GM18507 (cell line): ENCODE results near the gene SLC43A1.

Experiments
- DNase-seq: peaks from one replicate; pipeline ENCODE4 v3.0.0; 2011; ENCODE audit warnings: low read depth; ENCODE audit not compliant: insufficient read length; ENCODE audit errors: extremely low spot score
- FAIRE-seq: peaks from 2 replicates; lab custom pipeline; 2011; peaks lifted over from hg19 to GRCh38; lab: Jason Lieb, UNC

The SLC43A1 gene

DNA sequence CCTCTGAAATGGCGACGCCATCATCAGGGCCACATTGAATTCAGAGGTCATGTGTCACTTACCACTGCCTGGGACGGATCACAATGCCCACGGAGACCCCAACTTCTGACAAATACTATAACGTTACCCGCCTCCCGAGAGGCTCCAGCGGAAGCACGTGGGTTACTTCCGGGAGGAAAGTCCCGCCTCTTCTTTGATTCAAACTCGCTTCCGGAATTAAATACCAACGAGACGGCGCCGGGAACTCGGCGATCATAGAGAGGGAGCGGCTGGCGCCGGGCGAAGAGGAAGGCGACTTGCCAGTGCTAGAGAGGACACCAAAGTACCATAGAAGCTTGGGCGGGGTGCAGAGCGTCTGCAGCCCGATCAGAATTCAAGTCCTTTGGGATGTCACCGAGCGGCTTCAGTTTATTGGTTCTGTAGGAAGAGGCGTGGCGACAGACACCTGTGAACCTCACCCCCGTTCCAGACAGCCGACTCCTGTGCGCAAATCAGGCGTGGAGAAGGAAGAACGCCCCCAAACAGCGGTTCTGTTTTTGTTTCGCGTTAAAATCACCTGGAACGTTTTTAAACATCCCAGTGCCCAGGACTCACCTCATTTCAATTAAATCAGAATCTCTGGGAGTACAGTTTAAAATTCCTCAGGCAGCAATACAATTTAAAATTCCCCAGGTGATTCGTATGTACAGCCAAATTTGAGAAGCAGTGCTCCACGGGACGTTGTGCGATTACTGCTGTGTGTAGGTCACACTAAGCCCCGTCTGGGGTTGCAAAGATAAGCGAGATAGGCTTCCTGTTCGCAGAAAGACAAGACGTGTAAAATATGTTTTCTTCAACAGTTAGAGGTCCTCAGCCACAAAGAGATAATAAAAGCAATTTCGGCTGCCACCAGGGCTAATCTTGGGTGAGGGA lies 15.3 kb upstream of the SLC43A1 start, which contains the start of gene TIMM10:
TSS of gene TIMM10 (minus strand) at position 159 of the 912 bp plus-strand sequence. CDS start 565 bp downstream, outside the sequence.
- DNase-seq: peak; percentile 87
- peak; percentile 95 for FAIRE-seq

DNA sequence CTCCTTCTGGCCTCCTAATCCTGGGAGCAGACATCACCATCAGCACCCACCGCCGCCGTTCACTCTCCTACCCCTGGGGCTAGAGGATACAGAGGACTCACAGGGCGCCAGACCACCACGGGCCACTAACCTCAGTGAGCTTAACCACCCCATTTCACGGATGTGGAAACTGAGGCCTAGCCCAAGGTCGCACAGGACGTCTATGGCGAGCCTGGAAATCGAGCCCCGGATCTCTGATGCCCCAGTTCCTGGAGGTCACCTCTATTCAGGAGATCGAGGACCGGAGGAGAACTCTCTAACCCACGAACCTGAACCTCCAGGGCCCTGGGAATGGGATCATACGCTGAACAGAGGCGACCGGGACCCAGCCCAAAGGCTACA lies 14.7 kb upstream of the SLC43A1 start:
- FAIRE-seq (no peak), DNase-seq (no peak)

DNA sequence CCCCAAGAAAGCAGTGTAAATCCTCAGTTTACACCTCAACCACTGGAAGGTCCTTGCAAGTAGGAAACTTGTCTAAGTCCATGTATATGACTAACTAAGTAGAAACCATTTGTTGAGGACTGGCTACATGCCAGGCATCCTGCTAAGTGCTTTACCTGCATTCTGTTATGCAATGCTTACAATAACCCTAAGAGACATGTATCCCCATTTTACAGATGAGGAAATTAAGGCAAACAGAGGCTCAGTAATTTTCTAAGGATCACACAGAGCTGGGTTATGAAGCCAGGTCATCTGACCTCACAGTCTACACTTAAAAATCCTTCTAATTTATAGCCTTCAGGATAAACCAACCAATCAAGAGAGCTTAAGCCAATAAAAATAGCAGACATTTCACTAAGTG lies 13.5 kb upstream of the SLC43A1 start:
- FAIRE-seq (no peak), DNase-seq (no peak)

DNA sequence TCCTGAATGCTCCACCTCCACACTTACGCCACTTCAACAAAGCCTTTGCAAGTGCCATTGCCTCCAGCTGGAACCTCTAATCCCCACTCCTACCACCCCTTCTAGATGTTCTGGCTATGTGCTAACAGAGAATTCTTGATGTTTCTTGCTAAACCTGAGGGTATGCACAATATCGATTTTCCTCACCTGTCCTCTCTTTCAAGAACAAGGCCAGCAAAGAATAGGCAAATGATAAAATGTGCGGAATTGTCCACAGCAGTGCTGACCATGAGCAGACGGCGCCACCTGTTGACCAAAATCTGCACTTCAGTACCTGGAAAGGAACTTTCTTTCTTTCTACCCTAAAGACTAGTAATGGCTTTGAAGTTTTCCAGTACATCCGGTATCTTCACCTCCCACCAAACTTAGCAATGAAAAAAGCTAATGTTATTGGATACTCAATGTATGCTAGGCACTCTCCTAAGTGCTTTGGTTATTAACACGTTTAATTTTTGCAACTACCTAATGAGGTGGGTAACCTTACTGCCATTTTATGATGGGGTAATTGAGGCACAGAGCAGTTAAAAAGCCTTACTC lies 11.6 kb upstream of the SLC43A1 start:
- no peak for DNase-seq
- FAIRE-seq: peak; percentile 78

DNA sequence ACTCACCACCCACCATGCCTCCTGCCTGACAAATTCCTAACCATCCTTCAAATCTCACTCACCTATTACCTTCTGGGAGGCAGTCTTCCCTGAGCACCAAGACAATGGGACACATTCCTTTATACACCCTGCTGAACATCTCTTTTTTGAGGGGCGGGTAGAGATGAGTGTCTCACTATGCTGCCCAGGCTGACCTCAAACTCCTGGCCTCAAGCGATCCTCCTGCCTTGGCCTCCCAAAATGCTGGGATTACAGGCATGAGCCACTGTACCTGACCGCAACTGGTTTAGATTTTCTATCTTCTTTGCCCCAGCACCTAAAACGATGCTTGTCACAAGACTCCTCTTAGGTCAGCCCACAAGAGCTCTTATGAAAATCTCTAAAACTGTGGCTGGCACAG lies 7.9 kb upstream of the SLC43A1 start:
- FAIRE-seq (no peak), DNase-seq (no peak)

DNA sequence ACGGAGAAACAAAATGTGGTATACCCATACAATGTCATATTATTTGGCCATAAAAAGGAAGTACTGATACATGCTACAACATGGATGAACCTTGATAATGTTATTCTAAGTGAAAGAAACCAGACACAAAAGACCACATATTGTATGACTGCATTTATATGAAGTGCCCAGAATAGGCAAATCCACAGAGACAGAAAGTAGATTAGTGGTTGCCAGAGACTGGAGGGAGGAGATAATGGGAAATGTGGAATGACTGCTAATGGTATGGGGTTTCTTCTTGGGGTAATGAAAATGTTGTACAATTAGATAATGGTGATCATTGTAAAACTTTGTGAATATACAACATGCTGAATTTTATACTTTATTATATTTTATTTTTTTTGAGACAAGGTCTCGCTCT lies 5.6 kb upstream of the SLC43A1 start:
- no peak for DNase-seq
- no peak for FAIRE-seq

DNA sequence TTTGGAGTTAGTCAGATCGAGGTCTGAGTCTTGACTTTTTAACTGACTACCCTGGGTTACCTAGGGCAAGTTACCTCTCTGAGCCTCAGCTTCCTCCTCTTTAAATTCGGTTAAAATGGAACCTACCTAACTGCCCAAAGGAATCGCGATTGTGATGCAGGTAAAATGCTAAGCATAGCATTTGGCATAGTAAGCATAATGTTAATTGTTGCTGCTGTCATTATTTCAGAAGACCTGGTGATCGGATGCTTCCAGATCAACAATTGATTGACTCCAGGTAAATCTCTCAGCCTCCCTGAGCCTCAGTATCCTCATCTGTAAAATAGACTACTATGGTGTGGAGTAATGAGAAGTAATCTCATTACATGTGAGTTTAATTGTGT lies 550 bp upstream of the SLC43A1 start:
- no peak for FAIRE-seq
- no peak for DNase-seq

DNA sequence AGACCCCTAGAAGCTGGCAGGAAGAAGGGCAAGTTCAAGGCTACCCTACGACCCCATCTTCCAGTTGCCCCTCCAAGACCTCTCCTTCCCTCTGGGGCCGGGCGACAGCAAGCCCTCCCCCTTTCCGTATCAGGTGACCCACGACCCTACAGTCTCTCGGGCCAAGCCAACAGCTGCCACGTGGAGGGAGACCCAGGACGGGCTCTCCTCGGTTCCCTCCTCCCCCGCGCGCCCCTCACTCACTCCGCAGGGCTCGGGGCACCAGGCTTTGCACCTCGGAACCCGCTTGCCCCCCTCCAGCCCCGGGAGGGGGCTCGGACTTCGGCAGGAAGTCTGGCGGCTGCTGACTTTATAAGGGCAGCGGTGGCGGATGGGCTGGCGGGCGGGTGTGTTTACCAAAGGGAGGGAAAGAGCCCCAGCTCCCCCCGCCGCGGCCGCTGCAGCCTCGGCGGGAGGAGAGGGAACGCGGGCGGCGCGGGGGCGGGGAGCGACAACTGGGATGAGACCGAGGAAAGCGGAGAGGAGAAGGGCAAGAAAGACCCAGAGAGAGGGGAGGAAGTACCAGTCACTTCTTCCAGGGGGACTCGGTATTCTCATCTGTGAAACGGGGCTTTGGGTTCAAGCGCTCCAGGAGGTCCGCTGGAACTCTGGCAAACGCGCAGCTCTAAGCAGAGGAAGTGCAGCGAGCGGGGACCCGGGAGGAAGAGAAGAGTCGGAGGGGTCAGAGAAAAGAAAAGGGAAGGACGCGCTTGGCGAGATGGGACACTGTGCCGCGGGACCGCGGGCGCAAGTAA lies 767 bp downstream of the SLC43A1 start:
- FAIRE-seq: peak; percentile 18
- DNase-seq: no peak

DNA sequence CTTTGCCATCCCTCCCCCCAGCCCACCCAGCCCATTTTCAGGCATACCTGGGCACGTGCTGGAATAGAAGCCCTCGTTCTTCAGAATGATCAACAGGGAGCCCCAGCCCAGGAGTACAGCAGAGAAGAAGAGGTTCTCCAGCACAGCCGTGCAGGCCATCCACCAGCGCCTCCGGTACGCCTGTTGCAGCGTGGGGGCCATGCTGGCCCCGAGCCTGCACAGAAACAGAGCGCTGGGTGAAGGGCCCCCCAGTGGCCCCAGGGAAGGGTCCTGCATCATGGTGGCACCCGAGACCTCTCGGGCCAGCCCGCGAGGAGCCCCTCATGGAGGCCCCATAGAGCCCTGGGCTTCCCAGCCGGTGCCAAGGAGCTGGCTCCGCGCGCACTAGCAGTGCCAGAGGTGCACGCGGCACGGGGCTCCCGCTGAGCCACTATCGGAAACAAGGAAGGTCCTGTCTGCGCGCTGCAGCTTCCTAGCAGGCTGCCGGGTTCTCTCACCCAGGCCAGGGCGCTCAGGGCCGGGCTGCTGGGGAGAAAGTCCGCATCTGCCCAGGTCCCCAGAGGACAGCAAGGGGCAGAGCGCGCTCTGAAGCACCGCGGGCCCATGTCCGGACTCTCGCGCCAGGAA lies 1.5 kb downstream of the SLC43A1 start:
- DNase-seq: no peak
- peak; percentile 24 for FAIRE-seq

DNA sequence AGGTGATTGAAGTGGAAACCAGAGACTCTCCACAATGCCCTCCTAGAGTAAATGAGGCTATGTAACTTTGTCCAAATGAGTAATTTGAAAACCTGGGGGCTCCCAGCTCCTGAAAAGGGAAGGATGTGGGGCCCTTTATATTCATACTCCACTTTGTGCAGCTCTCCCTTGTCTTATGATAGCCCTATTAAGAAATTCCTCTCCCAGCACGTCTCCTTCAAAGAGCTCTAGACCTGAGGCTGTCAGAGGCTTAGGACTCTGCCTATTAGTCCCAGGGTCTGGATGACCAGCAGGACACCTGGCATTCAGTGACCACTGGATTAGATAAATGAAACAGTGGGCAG lies 2.1 kb downstream of the SLC43A1 start:
- DNase-seq (no peak), FAIRE-seq (no peak)

DNA sequence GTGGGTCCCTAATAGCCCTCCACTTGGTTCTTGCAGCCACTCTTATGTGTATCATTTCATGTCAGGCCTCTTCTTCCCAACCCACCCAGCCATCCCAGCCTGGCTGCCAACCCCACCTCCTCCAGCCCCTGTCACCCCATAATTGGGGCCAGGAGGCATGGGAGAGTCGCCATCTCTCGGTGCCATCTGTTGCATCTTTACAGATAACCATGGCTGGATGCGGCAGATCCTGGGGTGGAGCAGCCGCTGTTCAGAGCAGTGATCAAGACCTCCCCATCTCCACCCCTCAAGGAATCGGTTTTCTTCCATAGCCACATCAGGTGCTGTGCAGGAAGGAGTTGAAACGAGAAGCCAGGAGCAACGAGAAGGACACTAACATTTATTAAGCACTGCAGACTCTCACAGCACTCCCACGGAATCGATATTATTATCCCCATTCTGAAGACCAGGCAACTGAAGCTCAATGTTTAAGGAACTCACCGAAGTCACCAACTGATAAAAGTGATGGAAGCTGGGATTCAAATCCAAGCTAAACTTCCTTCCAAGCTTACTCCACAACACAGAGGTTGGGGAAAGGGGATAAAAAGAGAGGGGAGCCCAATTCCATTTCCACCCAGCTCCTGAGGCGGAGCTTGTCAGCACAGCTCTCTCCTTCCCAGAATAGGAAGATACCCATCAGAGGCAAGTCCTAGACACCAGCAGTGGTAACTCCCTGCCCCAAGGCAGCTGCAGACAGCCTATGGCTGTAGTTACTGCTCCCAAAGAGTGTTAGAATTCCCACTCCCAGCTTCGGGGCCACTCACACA lies 2.7 kb downstream of the SLC43A1 start:
- FAIRE-seq (no peak), DNase-seq (no peak)

DNA sequence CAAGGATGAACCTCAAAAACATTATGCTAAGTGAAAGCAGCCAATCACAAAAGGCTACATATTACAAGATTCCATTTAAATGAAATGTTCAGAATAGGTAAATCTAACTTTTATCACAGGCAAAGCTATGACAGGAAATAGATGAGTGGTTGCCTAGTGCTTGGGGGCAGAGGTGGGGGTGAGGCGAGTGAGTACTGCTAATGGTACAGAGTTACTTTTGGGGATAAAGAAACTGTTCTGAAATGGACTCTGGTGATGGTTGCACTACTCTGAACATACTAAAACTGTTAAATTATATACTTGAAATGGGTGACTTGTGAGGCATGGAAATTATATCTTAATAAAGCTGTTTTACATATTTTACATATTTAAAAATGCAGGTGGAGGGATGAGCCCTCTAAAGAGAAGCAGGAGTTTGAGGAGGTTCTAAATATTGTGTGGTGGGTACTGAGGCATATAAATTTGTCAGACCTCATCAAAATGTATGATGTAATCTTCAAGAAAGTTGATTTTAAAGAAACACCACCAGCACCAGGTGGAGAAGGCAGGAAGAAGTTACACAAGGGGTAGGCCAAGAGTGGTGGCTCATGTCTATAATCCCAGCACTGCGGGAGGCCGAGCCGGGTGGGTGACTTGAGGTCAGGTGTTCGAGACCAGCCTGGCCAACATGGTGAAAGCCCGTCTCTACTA lies 3.6 kb downstream of the SLC43A1 start:
- FAIRE-seq: no peak
- DNase-seq: no peak

DNA sequence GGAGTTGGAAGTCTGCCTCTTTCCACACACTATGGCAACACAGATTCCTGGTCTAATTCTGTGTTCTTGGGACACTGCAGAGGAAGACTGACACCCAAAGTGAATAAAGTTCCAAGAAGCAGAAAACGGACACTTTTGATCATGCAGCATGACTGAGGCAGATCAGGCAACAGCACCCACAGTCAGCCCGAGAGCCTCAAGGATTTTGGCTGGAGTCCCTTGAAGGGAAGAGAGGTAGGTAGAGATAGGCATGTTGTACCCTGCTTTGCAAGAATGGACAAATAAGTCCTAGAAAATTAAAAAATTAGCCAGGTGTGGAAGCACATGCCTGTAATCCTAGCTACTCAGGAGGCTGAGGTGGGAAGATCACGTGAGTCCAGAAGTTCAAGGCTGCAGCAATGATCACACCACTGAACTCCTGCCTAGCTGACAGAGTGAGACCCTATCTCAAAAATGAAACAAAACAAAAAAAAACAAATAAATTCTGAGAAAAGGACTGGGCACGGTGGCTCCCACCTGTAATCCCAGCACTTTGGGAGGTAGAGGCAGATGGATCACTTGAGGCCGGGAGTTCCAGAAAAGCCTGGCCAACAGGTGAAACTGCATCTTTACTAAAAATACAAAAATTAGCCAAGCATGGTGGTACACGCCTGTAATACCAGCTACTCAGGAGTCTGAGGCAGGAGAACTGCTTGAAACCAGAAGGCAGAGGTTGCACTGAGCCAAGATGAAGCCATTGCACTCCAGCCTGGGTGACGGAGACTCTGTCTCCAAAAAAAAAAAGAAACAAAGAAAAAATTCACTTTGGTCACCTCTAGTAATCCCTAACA lies 6.9 kb downstream of the SLC43A1 start:
- no peak for FAIRE-seq

DNA sequence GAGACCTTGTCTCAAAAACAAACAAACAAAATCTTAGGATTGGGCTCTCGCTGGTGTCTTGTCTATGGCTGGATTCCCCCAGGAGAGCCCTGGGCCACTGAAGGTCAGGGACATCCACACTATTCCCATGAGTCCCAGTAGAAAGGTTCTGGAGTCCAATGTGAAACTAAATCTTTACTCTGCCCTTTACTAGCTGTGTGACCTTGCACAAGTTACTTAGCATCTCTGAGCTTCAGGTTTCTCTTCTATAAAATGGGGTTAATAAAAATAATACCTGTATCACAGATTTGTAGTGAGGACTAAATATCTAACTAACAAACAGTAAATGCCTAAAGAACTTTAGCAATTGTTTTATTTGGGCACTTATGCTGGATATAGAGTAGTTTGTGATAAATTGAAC lies 9.0 kb downstream of the SLC43A1 start:
- FAIRE-seq (no peak), DNase-seq (no peak)

More for the DNA sequence above, 6.9 kb downstream of the SLC43A1 start:
- DNase-seq: no peak

DNA sequence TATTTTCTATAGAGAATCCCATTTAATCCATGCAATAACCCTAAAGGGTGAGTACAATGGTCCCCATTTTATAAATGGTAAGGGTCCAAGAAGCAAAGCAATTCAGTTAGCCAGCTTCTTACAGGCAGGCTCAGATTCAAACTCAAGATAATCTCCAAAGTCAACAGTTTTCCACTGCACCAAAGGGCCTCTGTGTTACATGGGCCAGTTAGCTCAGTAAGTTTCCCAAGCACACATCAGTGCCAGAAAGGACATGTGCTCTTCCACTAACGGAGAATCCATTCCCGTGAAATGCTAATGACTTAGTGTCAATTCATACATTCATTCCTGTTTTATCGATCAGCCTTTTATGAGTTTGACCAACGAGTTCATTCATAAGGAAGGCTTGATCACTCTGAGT lies 11.0 kb downstream of the SLC43A1 start:
- DNase-seq (no peak), FAIRE-seq (no peak)

DNA sequence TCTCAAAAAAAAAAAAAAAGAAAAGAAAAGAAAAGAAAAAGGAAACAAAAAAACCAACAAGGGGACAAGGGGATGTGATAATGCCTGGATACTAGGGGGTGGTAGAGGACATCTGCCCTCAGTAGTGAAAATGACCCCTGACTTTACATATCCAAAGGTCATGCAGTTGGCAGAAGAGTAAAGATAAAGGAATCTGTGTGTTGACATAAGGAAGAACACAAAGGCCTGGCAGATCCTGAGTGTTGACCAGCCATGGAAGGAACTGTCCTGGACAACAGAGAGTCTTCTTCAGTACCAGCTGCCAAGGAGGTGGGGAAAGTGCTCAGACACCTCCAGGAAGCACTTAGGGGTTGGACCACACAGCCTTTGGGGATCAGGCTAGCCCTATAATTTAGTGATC lies 12.6 kb downstream of the SLC43A1 start:
- FAIRE-seq: no peak
- DNase-seq: no peak

DNA sequence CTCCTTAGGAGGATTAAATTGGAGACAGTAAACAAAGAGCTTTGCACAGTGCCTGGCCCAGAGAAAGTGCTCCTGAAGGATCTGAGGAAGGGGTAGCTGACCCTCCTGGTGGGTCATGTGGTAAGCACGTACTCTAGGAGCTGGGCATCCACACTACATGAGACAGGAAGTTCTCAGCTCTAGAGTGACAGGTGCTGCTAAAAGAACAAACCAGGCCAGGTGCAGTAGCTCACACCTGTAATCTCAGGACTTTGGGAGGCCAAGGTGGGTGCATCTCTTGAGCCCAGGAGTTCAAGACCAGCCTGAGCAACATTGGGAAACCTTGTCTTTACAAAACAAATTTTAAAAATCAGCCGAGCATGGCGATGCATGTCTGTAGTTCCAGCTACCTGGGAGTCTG lies 13.1 kb downstream of the SLC43A1 start:
- no peak for FAIRE-seq
- DNase-seq: no peak

DNA sequence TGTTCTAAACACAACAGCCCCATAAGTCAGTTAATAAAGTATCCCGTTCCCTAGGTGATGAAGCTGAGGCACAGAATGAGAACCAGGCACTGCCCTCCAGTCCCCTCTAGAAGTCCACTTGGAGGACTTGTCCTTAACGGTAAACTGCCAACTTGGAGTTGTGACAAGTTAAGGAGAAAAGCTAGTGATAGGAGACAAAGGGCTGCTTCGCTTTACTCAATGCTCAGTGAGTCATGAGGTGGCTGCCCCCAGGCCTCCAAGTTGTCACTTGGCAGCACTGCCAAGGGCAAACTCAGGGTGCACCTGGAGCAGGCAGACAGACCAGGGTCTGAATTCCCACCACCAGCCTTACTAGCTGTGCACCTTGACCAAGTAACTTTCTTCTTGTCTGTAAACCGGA lies 13.5 kb downstream of the SLC43A1 start:
- no peak for FAIRE-seq

More for the DNA sequence above, 13.5 kb downstream of the SLC43A1 start:
- DNase-seq: no peak
